ENCODE measurements around the gene UBR2.

UBR2 gene

GRCh38 chr6:42735976-42736375 lies 172.1 kb downstream of the UBR2 start:
- intact Hi-C loops (cut with DNase I; ENCODE audit: low total_unique reads): no loop called here

GRCh38 chr6:42740725-42741124 lies 176.9 kb downstream of the UBR2 start:
- intact Hi-C loops (cut with DNase I; ENCODE audit: low total_unique reads): no loop called here
- H3K4me3 ChIP-seq: no peak overlapping the region
- H3K9me3 ChIP-seq: no peaks in the 10 kb centered on the region
- peaks cover 0 to 7% of the 10 kb centered on the region in 2 donors for H3K27me3 ChIP-seq
- H3K4me1 ChIP-seq: peaks cover 0 to 20% (median 14%) of the 10 kb centered on the region in 4 donors
- TF ChIP-seq CTCF (IDR thresholded peaks at IDR 0.05): no peak
- DNase-seq: no peak
- no peak overlapping the region for H3K27ac ChIP-seq
- H3K36me3 ChIP-seq: no peaks in the 10 kb centered on the region

More at GRCh38 chr6:42735976-42736375, 172.1 kb downstream of the UBR2 start:
- Histone ChIP-seq H3K36me3 (no peaks in the 10 kb centered on the region), H3K4me3 (no peak overlapping the region), H3K27ac (no peak overlapping the region), H3K9me3 (no peaks in the 10 kb centered on the region), H3K4me1 (no peaks in the 10 kb centered on the region), H3K27me3 (peaks cover 0 to 14% of the 10 kb centered on the region in 2 donors)
- DNase-seq: no peak
- TF ChIP-seq CTCF (IDR thresholded peaks at IDR 0.05): no peak

GRCh38 chr6:42742116-42742894 lies 178.5 kb downstream of the UBR2 start:
- Histone ChIP-seq H3K36me3 (no peaks in the 10 kb centered on the region), H3K4me1 (peaks cover 0 to 20% (median 14%) of the 10 kb centered on the region in 4 donors), H3K4me3 (no peak overlapping the region), H3K27me3 (no peaks in the 10 kb centered on the region), H3K9me3 (no peaks in the 10 kb centered on the region), H3K27ac (no peak overlapping the region)
- no peak for DNase-seq
- no peak for TF ChIP-seq CTCF (IDR thresholded peaks at IDR 0.05)
- intact Hi-C loops (cut with DNase I; ENCODE audit: low total_unique reads): no loop called here
